Activated CD8-positive, alpha-beta memory T cell treated with anti-CD3 and anti-CD28 coated beads for 24 hours (primary cell): ENCODE data around the gene BICD1.

ENCODE experiments used
- DNase-seq: peaks from one replicate; pipeline ENCODE4 v3.0.0-alpha.2; 2020

Gene BICD1

DNA sequence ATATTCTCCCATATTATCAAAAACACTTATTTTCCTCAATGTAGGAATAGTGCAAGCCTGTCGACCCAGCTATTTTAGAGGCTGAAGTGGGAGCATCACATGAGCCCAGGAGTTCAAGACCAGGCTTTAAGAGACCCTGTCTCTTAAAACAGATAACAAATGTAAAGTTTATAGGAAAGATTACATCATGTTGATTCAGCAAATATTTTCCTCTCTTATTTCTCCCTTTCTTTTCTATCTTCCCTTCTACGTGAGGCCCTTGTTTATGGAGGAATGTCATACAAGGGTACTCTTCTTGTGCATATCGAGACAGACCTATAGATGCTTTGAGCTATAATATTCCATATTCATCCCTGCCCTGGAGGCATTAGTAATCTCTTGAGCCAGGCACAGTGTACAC lies 256.2 kb downstream of the BICD1 start:
- DNase-seq: no peak

DNA sequence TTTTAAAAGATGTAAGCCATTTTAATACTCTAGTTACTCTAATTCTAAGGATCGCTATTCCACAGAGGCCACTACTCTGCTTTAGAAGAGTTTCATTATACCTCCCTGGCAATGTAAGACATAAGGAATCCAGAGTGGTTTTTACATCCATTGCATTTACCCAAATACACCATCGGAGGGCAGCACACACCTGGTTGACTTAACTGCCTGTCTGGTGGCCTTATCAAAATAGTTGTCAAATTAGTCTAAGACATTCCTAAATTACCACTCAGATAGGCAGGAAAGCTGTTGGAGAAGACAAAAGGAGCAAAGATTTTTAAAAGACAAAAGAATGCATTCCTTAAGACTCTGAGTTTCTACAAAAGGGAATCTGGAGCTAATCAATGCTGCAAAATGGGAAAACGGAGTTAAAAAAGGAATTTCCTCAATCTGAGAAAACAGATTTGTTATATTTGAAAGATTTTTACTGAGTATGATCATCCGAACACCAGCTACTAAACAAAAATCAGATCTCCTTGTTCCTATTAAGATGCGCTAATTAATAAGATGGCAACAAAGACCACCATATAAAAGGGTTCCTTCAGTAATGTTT lies 258.9 kb downstream of the BICD1 start:
- peak; percentile 61 for DNase-seq

DNA sequence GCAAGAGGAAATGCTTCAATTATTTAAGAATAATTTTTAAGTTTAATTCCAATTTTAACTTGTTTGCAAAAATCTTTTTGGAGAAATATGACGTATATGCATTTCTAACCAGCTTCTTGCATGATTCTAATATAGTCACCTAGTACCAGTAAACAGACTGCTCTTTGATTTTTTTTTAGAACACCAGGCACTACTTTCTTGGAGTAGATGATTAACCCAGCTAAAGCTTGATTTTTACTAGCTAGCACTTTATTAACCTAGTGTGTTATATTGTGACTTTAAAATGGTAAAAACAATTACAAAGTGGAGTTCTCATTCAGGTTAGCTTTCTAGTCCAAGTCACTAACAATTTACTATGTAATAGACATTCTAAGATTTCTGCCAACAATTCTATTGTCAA lies 260.1 kb downstream of the BICD1 start:
- DNase-seq: no peak

DNA sequence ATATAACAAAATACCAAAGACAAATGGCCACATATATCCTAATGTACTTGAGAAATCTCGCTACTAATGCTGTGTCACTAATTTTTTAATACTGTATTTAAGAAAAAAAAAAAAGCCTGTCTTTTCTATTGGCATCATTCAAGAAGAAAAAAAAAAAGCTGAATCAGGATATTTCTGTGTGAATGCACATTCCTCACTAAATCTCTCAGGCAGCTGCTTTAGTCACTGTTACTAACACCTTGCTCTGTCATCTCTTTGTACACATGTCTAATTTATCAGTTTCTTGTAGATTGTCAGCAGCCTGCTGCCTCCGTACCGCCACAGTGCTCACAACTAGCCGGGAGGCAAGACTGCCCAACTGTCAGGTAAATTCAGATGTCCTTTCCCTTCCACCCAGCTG lies 260.7 kb downstream of the BICD1 start:
- no peak for DNase-seq

DNA sequence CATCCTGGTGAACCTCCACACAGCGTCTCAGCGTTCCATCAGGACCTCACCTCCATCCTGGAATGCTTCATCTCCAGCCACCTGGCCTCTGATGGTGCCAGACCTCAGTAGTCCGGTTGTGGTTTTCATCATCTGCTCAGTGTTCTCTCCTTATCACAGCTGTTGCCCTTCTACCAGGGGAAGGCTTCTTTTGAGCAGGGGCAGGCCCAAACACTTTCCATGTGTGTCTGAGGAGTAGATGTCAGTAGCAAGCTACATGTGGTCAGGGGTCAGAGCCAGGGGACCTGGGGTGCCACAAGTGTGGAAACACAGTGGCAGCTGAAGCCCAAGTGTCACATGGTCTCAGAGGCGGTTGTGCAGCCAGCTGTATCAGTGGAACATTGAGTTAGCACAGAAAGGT lies 262.6 kb downstream of the BICD1 start:
- no peak for DNase-seq

DNA sequence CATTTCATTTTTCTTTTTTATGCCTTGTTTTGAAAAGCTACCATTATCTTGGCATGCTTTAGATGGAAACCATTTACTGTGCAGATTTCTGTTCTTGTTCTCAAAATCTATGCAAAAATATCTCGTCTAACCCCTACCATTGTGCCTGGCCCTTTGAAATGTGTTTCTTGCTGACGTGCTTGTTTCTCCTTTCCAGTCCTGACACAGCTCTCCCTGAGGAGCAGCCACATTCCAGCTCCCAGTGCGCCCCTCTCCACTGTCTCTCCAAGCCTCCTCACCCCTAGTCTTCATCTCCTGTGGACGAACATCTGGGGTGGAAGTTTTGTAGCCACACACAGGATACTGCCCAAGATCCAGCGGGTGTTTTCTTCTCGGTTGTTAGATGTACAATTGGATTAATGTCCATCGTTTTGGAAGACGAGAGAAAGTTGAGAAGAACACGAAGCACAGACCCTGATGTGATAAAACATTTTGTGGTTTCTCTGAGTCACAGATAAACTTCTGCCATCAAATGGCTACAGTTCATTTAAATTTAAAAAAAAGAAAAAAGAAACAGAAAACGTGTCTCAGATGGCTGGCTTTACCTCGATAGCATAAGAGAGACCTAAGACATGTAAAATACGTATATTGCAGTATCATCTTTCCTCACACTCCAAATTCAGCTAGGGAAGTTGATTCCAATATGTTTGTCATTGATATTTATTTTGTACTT lies 270.9 kb downstream of the BICD1 start:
- DNase-seq: no peak

DNA sequence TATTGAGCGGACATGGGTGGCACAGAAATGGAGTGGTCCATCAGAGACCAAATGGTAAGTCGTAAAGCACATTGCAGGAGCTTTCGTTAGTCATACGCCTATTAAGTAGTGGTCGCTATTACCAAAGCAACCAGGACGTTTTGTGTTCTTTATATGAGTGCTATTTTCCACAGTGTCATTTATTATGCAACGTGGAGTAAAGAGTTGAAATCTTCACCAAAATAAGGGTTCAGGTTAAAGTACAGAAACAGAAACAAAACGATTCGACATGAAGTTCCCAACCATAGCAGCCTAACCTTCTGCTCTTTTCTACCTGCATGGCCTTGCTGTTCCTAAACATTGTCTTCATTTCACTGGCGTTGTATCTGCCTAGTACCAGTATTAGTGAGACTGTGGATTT lies 272.6 kb downstream of the BICD1 start:
- no peak for DNase-seq

DNA sequence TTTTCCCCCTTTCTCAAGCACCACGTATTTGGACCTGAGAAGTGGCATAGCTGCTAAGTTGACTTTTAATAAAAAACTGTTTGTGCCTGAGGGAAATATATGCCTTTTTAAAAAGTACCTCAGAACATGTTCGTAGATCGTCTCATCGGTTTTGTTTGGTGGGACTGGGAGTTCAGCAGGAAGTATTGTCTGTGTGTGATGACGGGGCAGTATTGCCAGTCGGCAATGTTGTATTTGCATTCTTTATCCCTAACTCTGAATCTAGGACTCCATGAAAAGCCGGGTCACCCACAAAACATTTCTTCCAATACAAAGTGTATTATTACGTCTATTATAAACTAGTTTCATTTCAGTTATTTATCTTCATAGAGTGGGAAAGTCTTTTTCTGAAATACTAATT lies 273.0 kb downstream of the BICD1 start:
- no peak for DNase-seq

DNA sequence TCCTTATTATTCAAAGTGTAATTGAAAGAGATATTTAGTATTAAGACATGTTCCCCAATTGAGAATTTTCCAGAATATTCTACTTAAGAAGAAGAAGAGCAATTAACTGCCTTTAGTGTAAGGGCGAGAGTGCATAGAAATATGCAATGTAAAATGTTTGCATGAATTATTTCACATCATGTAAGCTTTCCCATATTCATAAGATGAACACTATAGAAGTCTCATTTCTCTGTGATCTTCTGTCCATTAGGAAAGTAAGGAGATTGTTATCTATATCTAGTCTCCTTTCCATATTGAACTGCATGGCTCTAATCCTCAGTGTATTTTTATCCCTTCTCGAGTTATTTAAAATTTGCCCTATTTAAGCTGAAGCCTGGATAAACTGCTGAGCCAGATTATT lies 275.6 kb downstream of the BICD1 start:
- DNase-seq: no peak

DNA sequence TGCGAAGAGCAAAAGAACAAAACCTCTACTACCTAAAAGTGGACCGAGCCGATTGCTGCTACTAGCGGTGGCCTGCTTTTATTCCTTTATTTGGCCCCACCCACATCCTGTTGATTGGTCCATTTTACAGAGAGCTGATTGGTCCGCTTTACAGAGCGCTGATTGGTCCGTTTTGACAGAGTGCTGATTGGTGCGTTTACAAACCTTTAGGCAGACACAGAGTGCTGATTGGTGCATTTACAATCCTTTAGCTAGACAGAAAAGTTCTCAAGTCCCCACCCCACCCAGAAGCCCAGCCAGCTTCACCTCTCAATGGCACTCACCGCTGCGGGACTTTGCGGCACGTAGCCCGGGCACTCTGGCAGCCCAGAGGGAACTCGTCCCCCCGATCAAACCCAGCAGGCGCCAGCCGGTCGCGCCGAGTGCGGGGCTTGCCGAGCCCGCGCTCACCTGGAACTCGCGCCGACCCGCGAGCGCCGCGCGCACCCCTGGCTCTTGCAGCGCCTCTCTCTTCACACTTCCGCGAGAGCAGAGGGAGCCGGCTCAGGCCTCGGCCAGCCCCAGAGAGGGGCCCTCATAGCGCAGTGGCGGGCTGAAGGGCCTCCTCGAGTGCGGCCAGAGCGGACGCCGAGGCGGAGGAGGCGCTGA lies 284.0 kb downstream of the BICD1 start:
- peak; percentile 64 for DNase-seq

DNA sequence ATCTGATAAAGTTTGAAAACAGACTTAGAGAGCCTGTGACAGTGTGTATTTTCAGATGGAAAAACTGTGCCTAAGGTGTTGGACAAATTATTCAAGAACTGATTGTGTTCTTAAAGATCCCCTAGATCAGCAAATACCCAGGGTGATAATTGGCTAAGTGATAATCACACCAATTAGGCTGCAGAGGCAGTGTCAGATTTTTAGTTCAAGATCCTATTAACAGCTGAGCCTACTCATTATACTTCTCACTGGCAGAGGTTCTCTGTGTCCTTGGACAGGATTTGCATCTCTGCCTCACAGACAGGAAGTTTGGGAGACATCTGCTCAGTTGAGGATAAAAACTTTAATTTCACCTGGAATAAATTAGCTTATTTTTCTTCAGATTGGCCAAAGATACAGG lies 288.4 kb downstream of the BICD1 start:
- DNase-seq: no peak

DNA sequence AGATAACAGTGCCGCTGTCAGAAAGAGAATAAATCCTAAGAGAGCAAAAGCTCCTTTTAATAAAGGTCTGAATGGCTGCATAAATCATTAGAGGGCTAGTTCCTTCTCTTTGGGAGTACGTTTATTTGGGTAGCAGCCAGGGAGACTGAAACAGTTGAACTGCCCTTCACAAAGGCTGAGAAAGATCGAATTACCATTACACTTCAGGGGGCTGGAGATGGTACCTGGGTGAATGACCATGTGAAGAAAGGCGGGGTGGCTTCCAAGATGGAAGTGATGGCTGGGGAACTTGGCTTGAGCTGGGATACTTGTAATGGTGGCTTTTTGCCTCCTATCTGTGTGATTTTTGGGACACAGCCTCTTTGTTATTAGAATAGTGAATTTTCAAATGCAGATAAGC lies 291.0 kb downstream of the BICD1 start:
- DNase-seq: no peak

DNA sequence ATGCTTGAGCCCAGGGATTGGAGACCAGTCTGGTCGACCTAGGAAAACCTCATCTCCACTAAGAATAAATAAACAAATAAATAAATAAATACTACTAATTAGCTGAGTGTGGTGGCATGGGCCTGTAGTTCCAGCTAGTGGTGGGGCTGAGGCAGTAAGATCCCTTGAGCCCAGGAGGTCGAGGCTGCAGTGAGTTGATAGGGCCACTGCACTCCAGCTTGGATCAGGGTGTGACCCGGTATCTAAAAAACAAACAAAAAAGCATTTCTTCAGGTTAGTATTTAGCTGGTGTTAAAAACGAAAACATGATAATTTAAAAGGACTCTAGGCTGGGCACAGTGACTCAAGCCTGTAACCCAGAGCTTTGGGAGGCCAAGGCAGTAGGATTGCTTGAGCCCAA lies 291.5 kb downstream of the BICD1 start:
- no peak for DNase-seq

DNA sequence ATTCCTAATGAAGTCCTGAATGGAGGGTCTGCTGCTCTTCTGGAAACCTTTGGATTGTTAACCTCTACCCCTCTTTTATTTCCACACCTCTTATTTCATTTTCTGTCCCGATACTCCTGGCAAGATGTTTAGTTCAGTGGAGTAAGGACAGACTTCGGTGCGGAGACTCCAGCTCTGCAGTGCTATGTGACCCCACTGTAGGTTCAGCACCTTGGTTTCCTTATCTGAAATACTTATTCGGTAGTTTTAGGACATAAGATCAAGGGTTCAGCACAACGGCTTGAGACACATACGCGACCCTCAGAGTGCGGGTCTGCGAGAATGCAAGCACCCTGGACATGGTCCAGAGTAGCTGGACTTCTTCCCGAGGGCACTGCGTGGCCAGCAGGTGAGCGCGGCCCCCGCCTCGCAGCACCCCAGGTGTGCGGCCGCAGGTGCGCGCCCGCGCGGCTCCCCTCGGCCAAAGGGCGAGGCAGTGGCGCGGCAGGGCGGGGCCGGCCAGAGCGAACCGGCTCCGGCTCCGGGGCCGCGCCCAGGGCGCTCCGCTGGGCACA lies 292.2 kb downstream of the BICD1 start:
- DNase-seq: no peak

DNA sequence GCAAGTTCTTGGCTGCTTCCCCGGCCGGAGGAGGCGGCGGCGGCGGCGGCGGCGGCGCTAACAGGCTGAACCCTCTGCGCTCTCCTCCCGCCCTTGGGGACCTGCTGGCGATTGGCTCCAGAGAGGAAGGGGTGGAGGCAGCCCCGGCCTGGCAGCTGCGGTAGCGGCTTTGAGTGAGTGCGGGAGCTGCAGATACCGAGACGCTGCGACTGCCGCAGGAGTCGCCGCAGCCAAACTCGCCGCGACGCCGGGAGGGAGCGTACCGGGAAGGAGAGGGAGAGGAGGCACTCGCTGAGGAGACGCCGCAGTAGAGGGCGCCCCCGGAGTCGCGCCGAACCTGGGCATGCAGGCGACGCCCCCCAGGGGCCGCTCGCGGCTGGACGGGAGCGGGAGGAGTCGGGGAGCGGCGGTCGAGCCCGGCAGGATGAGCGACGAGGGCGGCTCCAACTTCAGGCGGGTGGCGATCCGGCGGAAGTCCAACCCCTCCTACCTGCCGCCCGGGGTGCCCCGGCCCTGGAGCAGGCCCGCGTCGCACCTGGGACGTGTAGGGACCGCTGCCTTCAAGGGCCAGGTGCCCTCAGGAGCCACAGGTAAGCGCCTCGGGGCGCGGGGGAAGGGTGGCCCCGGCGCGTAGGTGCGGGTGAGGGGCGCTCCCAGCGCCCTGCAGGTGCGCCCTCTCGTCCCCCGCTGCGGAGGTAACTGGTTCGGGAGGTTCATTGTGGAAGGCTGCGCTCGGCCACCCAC lies 292.9 kb downstream of the BICD1 start, which contains the start of gene FGD4:
FGD4 (plus strand) TSS at position 189 of the 744 bp plus-strand sequence.
- peak; percentile 71 for DNase-seq

DNA sequence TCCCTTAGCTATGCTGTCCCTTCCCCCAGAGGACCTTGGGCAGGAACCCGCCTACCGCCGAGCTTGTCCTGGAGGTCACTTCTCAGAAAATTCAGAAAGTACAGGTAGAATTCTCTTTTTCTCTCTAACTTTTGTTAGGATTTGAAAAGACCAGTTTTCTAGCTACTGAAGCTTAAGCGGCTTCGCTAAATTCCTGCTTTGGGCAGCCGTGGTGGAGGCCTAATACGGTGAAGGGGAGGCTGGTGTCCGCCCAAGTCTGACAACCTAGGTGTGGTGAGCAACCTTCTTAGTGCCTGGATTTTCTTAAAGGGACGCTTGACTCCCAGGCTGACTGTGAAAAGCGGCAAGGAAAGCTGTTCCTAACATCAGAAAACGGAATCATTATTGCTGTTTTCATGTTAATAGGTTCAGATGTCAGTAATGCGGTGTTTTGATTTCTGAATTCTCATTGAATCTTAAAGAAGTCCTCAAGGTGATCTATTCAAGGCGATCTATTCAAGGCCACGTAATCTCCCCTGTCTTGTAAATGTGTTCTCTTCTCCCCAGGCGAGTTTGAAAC lies 293.5 kb downstream of the BICD1 start:
- DNase-seq: no peak

DNA sequence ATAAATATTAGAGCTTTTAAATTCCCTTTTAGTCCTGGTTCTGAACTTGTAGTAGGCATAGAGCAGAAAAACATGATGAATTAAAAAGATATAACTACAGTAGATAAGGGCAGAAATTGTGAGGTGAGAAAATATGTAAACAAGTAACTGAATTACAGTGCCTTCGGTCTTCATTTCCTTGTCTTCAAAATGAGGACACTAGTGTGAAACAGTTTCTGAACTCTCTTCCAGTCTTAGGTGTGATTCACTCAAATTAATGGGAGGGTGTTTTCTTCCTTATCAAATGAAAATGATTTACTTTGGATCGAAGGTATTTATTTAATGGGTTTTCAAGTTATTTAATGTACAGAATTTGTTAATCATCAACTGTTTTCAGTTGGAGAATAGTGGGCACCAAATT lies 294.2 kb downstream of the BICD1 start:
- no peak for DNase-seq

DNA sequence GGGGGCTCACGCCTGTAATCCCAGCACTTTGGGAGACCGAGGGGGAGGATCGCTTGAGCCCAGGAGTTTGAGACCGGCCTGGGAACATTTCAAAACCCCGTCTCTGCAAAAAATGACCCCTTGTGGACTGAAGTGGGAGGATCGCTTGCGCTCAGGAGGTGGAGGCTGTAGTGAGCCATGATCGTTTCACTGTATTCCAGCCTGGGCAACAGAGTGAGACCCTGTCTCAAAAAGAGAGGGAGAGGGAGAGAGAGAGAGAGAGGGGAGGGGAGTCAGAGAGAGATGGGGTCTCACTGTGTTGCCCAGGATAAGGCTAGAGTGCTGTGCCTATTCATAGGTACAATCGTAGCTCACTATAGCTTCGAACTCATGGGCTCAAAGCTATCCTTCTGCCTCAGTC lies 295.5 kb downstream of the BICD1 start:
- no peak for DNase-seq

DNA sequence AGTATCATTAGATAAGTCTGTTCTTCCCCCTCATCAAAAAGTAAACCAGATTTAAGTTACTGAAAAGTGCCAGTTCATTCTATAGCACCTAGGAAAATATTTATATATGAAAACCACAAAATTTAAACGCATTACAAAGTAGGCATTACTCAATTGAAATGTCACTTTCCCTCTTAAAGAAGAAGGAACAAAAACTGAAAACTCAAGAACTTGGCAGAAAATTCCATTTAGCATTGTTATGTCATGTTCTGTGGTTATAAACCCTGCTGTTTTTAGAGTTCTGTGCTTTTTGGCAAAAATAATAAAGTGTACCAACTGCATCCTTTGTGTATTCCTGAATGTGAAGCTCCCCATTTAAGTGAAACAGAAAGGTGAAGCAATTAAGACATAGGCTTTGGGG lies 296.3 kb downstream of the BICD1 start:
- no peak for DNase-seq

DNA sequence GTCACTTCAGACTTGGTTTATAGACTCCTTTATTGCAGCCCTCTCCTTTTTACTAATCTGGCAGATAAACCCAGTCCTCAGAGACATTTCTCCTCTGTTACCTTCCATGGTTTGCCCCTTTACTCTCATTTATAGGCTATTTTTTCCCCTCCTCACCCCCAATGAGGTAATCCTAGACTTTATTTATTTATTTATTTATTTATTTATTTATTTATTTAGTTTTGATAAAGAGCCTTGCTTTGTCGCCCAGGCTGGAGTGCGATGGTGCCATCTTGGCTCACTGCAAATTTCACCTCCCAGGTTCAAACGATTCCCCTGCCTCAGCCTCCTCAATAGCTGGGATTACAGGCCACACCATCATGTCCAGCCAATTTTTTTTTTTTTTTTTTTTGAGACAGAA lies 301.1 kb downstream of the BICD1 start:
- no peak for DNase-seq

DNA sequence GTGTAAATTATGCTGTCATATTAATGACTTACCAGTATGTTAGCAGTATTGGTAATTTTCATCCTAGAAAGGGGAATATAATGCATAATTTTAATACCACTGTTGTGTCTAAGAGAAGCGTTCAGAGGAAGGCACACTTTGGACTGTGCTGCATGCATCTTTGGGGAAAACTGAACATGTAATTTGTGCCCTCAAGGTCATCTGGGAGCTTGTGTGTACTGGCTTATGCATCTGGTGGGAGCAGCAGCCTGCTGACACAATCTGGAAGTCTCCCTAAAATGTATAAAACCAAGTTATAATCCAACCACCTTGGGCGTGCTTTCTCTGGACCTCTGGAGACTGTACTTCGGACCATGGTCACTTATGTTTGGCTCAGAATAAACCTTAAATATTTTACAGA lies 306.8 kb downstream of the BICD1 start:
- no peak for DNase-seq

DNA sequence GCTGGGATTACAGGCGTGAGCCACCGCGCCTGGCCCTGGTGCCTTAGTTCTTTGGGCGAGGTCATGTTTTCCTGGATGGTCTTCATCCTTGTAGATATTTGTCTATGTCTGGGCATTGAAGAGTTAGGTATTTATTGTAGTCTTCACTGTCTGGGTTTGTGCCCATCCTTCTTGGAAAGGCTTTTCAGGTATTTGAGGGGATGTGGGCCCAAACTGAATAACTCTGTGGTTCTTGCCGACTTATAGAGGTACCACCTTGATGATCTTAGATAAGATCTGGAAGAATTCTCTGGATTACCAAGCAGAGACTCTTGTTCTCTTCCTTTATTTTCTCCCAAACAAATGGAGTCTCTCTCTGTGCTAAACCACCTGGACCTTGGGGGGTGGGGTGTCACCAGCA lies 311.6 kb downstream of the BICD1 start:
- no peak for DNase-seq

DNA sequence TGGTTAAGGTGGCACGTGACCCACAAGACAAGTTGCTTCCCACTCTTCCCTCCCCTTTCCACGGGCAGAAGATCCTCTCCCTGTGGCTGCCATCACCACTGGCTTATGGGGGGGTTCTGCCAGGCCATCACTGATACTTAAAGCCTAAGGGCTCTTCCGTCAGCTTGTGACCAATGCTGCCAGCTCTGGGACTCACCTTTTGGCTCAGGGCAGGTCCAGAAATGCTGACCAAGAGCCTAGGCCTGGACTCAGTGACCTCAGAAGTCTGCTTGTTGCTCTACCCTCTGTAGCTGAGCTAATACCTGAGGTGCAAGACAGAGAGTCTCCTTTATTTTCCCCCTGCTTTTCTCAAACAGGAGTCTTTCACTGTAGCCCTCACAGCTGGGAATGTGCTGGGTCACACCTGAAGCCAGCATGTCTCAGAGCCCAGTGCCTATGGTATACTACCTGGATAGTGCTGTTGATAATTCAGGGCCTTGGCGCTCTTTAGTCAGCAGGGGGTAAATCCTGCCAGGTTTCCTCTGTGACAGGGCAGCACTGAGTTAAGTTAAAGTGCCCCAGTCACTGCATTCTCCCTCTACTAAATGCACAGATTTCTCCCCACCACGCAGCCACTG lies 312.4 kb downstream of the BICD1 start:
- DNase-seq: no peak
